ENCODE results near the gene DUSP10.

The DUSP10 gene

GRCh38 chr1:221696027-221696426 is 45.9 kb downstream of the DUSP10 start:
- no peak for DNase-seq (ENCODE audit: low read depth in 2 of 2)

- no peak for DNase-seq (ENCODE audit: low read depth in 2 of 2)
Observed at GRCh38 chr1:221695301-221695700, 46.6 kb downstream of the DUSP10 start.

- DNase-seq (ENCODE audit: low read depth in 2 of 2) = no peak
Observed at GRCh38 chr1:221694109-221694508, 47.8 kb downstream of the DUSP10 start.

DNA sequence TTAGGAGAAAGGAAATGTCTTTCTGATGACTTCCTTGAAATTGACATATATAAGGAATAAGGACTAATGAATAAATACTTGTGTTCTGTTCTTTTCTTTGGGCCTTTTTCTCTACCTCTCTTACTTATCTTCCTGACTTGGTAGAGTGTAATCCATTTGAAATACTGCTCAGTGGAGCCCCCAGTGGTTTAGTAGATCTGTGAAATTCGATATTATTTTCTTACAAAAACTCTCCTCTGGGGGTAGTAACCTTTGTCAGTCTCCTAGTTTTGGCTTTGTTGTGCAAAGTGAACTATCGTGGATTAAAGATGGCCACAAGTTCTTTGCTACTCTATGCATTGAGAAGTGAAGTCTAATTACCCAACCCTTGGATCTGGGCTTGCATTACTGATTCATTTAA is 48.8 kb downstream of the DUSP10 start:
- DNase-seq (ENCODE audit: low read depth in 2 of 2) = no peak

GRCh38 chr1:221692643-221693042 is 49.2 kb downstream of the DUSP10 start:
- DNase-seq (ENCODE audit: low read depth in 2 of 2) = no peak

DNA sequence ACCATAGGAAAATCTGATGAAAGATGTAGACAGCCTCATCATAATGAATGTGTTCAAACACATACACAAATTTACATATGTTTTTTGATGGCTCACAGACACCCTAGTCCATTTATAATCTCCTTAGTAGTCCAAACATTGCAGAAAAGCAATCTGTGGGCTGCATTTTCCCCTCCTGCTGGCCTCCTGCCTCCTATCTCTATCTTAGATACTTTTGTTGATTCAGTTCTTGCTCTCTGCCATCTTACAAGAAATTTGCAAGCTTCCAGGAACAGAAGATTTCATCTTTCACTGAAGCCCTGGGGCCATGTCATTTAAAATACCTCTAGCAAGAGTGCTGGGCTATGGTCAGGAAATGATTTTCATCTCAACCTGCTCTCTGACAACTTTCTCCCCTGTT is 50.6 kb downstream of the DUSP10 start:
- no peak for DNase-seq (ENCODE audit: low read depth in 2 of 2)

DNA sequence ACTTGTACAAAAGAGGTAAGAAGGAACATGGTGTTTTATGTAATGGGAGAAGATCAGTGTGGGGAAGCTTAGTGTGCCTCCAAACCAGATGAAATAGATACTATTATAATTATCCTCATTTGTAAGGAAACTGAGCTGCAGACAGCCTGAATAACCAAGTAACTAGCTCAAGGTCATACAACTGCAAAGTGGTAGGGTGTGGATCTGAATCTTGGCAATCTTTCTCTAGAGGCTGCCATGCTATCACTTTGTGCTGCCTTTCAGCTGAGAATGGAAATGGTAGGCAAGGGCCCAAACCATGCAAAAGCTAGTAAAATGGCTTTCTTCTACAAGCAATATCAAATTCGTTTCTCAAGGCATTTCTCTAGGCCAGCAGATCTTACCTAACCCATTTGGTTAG is 51.0 kb downstream of the DUSP10 start:
- no peak for DNase-seq (ENCODE audit: low read depth in 2 of 2)

DNA sequence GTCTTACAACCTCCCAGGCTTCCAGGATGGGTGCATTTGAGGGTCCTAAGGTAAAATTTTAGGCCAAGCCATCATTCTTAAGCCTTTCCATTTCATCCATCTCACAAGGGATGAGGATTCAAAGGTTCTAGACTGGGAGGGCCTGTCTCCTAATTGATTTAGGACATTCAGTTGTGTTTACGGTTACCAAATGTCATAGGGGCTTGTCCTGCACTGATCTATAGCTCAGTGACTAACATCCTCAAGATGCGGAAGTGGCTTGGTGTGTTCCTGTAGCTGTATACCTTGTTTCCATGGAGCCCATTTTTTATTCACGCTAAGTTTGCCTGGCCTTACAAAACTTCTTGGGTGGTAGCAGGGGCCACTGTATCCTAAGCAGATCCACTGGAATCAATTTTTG is 52.8 kb downstream of the DUSP10 start:
- no peak for DNase-seq (ENCODE audit: low read depth in 2 of 2)

GRCh38 chr1:221688488-221688843 is 53.4 kb downstream of the DUSP10 start:
- DNase-seq (ENCODE audit: low read depth in 2 of 2) = no peak

- no peak for DNase-seq (ENCODE audit: low read depth in 2 of 2)
Observed at GRCh38 chr1:221687836-221688487, 53.9 kb downstream of the DUSP10 start.

GRCh38 chr1:221683681-221684080 is 58.2 kb downstream of the DUSP10 start:
- no peak for DNase-seq (ENCODE audit: low read depth in 2 of 2)

GRCh38 chr1:221680085-221680484 is 61.8 kb downstream of the DUSP10 start:
- no peak for DNase-seq (ENCODE audit: low read depth in 2 of 2)

DNA sequence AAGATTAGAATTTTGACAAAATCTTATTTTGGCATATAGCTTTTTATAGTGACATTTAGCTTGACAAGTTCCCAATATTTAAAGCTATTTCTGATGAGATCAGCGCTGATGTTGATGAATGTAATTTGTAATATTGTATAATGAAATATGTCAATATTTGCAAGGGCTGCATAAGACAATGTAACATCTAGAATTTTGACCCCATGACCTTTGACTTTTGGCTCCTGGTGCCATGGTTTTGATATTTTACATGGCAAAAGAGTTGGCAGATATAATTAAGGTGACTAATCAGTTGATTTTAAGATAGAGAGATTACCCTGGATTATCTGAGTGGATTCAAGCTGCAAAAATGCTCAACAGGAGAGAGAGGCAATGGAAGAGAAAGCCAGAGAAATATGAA is 63.9 kb downstream of the DUSP10 start:
- DNase-seq (ENCODE audit: low read depth in 2 of 2) = no peak

- no peak for DNase-seq (ENCODE audit: low read depth in 2 of 2)
Observed at GRCh38 chr1:221675880-221676800, 65.7 kb downstream of the DUSP10 start.

DNA sequence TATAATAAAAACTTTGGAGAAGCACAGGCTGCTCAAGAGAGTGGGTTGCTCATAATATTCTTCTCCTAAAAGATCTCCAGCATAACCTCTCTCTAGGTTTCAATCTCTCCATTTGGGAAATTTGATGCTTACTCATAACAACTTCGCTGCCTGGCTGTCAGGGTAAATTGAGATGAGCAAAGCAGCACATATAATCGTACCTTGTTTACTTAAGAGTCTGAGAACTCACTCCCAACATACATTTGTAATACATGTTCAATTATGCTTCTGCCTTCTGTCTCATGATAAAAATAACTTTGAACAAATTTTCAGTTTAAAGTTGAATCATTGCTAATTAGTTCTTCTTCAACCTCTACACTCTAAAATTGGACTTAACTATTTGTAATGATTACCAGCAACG is 68.9 kb downstream of the DUSP10 start:
- DNase-seq (ENCODE audit: low read depth in 2 of 2) = no peak

- no peak for DNase-seq (ENCODE audit: low read depth in 2 of 2)
Observed at GRCh38 chr1:221672239-221672645, 69.6 kb downstream of the DUSP10 start.

GRCh38 chr1:221670081-221670480 is 71.8 kb downstream of the DUSP10 start:
- DNase-seq (ENCODE audit: low read depth in 2 of 2) = no peak

DNA sequence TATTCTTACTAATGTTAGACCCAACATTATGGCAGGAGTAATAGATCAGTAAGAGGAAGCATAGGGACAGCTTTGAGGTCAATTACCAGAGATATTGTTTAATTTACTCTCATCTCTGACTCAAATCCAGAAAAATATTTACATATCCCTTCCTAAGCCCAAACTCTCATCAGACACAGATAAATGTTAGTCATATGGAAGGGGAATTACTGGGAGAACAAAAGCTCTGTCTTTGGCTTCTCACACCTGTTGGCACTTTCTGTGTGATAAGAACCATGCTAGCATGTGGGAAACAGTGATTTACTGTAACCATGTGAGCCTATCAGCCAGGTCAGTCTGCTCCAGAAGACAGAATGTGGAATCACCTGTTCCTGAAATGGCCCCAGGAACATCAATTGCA is 72.4 kb downstream of the DUSP10 start:
- DNase-seq (ENCODE audit: low read depth in 2 of 2) = no peak

DNA sequence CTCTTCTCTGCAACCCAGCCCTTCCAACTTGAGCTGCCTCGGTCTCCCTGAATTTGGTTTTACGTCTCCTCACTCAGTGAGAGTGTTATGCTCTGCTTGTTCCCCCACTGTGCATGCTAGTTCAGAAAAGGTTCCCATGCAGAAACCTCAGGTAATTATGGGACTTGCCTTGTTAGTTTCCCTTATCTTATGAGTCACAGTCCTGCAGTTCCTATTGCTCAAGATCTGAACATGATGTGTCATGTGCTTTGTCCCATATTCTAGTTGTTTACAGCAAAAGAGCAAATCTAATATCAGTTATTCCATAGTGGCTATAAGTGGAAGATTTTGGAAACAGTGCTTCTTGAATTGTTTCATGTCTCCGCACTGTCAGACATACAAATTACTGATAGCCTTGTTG is 74.4 kb downstream of the DUSP10 start:
- no peak for DNase-seq (ENCODE audit: low read depth in 2 of 2)

DNA sequence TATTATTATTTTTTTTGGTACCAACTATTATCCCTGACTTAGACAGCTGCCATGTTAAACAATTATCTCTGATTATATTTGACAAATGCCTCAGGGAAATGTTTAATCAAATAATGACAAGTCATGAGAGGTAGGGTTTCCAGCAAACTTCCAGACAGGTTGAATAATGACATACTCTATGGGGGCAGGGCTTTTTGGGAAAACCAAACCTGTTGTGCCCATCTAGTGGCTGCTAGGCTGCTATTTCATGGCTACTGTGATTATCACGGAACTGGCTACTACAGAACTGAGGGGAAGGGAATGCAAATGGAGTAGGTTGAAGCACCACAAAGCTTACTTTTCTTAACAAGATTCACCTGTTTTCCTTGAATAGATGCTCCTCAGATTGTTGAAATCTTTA is 77.6 kb downstream of the DUSP10 start:
- DNase-seq (ENCODE audit: low read depth in 2 of 2) = no peak

GRCh38 chr1:221663321-221663720 is 78.6 kb downstream of the DUSP10 start:
- DNase-seq (ENCODE audit: low read depth in 2 of 2) = no peak

DNA sequence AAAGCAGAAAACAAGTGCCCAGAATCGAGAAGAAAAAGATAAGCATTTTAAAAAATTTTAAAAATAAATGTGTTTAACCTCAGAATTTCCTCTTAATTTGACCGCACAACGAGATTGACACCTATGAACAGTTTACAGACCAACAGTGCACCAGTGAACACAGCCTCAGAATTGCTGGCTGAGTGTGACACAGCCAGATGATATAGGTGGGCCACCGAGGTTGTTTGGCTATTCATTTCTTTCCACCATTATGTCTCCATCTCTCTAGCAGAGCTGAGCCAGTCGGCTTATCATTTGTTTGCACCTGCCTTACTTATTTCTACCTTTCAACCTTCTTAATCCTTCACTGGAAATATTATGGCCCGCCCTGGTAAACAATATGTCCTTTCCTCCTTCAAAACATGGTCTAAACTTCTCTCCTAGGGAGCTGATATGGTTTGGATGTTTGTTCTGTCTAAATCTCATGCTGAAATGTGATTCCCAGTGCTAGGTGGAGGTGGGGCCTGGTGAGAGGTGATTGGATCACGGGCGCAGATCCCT is 86.1 kb downstream of the DUSP10 start:
- no peak for DNase-seq (ENCODE audit: low read depth in 2 of 2)
